HCT116 (cell line): Measurements from ENCODE around the gene SERINC5. TPM values are rescaled to one million over a fixed set of nuclear protein-coding genes. Genes with fewer than 3 reads are reported as not detected.

Experiments
- ATAC-seq: fragments of 200-7000 bp; cut with Tn5 transposase; 2 replicates; pipeline ENCODE4 v1.9.1; 2020; ENCODE audit warnings: mild to moderate bottlenecking, moderate library complexity
- BruUV-seq: library from RNA; stranded (reverse); fragments of 400-500 nt; replicated peaks from 2 replicates; lab custom pipeline; 2021; lab: Mats Ljungman, UMichigan
- CTCF ChIA-PET: fragments of 300-600 bp; sonication (Branson Sonifier 250); formaldehyde crosslinking; loops from one replicate; lab custom pipeline; 2021; ENCODE audit warnings: antibody characterized with exemption; lab: Charles Lee
- POLR2A ChIA-PET: fragments of 300-600, 350-600 bp; sonication (Branson Sonifier 250); formaldehyde crosslinking; loops from one replicate; lab custom pipeline; 2021; ENCODE audit warnings: antibody characterized with exemption; lab: Charles Lee
- RAD21 ChIA-PET, 2 experiments: fragments of 300-600 bp; sonication (Branson Sonifier 250); formaldehyde crosslinking; loops; one replicate each; lab custom pipeline; 2023; ENCODE audit warnings: low total read pairs in 2 of 2; ENCODE audit not compliant: uncharacterized antibody in 2 of 2, unreplicated experiment in 2 of 2, low non-redundant PET in 1 of 2; lab: Charles Lee
- DNase-seq: peaks from one replicate; pipeline ENCODE4 v3.0.0-alpha.2; 2010; ENCODE audit warnings: low read depth, low spot score
- H2AFZ ChIP-seq: fragments of 200-600 bp; shearing (Covaris generic), sonication (generic); 2 replicates; pipeline ENCODE4 v1.6.1; 2017; ENCODE audit warnings: low read depth, mixed run types, mixed read lengths, antibody characterized with exemption, low read length; ENCODE audit not compliant: poor library complexity, severe bottlenecking
- H3K27ac ChIP-seq: 2 replicates; pipeline ENCODE4 v1.5.1; 2012; ENCODE audit warnings: low read depth, low read length
- H3K27me3 ChIP-seq: fragments of 200-600 bp; sonication (generic); 2 replicates; pipeline ENCODE4 v1.6.1; 2016; ENCODE audit warnings: mixed run types, low read length, mixed read lengths; ENCODE audit not compliant: insufficient read depth
- H3K36me3 ChIP-seq, 2 experiments: fragments of 200-500 bp in 1 of 2; fragments of 200-600 bp in 1 of 2; sonication (Bioruptor generic) in 1 of 2; sonication (generic) in 1 of 2; 2 replicates each; pipeline versions ENCODE4 v1.5.1 to v1.6.1; 2014 to 2016; ENCODE audit warnings: low read length in 2 of 2, inconsistent platforms in 1 of 2, mixed read lengths in 1 of 2, mixed run types in 1 of 2; ENCODE audit not compliant: insufficient read depth in 2 of 2, control insufficient read depth in 1 of 2
- H3K4me1 ChIP-seq, 2 experiments: fragments of 200-600 bp in 1 of 2; sonication (generic) in 1 of 2; 2 replicates each; pipeline versions ENCODE4 v1.5.1 to v1.6.1; 2012 to 2017; ENCODE audit warnings: low read length in 2 of 2, inconsistent platforms in 1 of 2, mild to moderate bottlenecking in 1 of 2, mixed read lengths in 1 of 2, mixed run types in 1 of 2, moderate library complexity in 1 of 2; ENCODE audit not compliant: insufficient read depth in 2 of 2, control insufficient read depth in 1 of 2
- H3K4me2 ChIP-seq: fragments of 200-600 bp; sonication (generic); 2 replicates; pipeline ENCODE4 v1.6.1; 2017; ENCODE audit warnings: mixed run types, low read length, mixed read lengths
- H3K4me3 ChIP-seq, 2 experiments: fragments of 200-600 bp in 1 of 2; sonication (generic) in 1 of 2; replicated peaks in 1 of 2; 2 replicates each; pipeline ENCODE4 v1.5.1; 2011 to 2016; ENCODE audit warnings: low read length in 2 of 2, control low read depth in 1 of 2, low read depth in 1 of 2, mild to moderate bottlenecking in 1 of 2, mixed read lengths in 1 of 2, mixed run types in 1 of 2
- H3K79me2 ChIP-seq: fragments of 200-600 bp; sonication (generic); 2 replicates; pipeline ENCODE4 v1.6.1; 2017; ENCODE audit warnings: mild to moderate bottlenecking, mixed run types, low read length, moderate library complexity, mixed read lengths; ENCODE audit not compliant: insufficient read depth
- H3K9ac ChIP-seq: fragments of 200-600 bp; sonication (generic); 2 replicates; pipeline ENCODE4 v1.6.1; 2016; ENCODE audit warnings: low read length, mixed read lengths
- H3K9me2 ChIP-seq: fragments of 200-600 bp; sonication (generic), shearing (Covaris generic); 2 replicates; pipeline ENCODE4 v1.6.1; 2017; ENCODE audit warnings: mixed run types, mild to moderate bottlenecking, moderate library complexity; ENCODE audit not compliant: insufficient read depth
- H3K9me3 ChIP-seq, 2 experiments: fragments of 200-500 bp in 1 of 2; fragments of 200-600 bp in 1 of 2; sonication (Bioruptor generic) in 1 of 2; sonication (generic) in 1 of 2; 2 replicates each; pipeline ENCODE4 v1.6.1; 2014 to 2017; ENCODE audit warnings: low read length in 2 of 2, mixed read lengths in 2 of 2, inconsistent platforms in 1 of 2, low read depth in 1 of 2, mild to moderate bottlenecking in 1 of 2, mixed run types in 1 of 2, moderate library complexity in 1 of 2; ENCODE audit not compliant: control insufficient read depth in 1 of 2, insufficient read depth in 1 of 2
- H4K20me1 ChIP-seq: fragments of 200-600 bp; sonication (generic), shearing (Covaris generic); 2 replicates; pipeline ENCODE4 v1.6.1; 2017; ENCODE audit warnings: mixed run types, mild to moderate bottlenecking, moderate library complexity; ENCODE audit not compliant: insufficient read depth
- ATF3 ChIP-seq: IDR thresholded peaks from 2 replicates; pipeline ENCODE4 v1.6.1; 2012
- CEBPB ChIP-seq: IDR thresholded peaks from 2 replicates; pipeline ENCODE4 v1.6.1; 2012; ENCODE audit warnings: low read depth
- ELF1 ChIP-seq: IDR thresholded peaks from 2 replicates; pipeline ENCODE4 v1.6.1; 2012; ENCODE audit warnings: low read depth, borderline replicate concordance
- EZH2phosphoT487 ChIP-seq: fragments of 200-600 bp; IDR thresholded peaks from 2 replicates; pipeline ENCODE4 v1.6.1; 2018; ENCODE audit warnings: antibody characterized with exemption, borderline replicate concordance
- FOSL1 ChIP-seq: IDR thresholded peaks from 2 replicates; pipeline ENCODE4 v1.6.1; 2012; ENCODE audit warnings: low read depth
- JUND ChIP-seq: IDR thresholded peaks from 2 replicates; pipeline ENCODE4 v1.6.1; 2012
- POLR2A ChIP-seq: IDR thresholded peaks from 2 replicates; pipeline ENCODE4 v1.7.0; 2011; ENCODE audit warnings: borderline replicate concordance; ENCODE audit not compliant: insufficient read depth, insufficient read length; ENCODE audit errors: extremely low read depth
- POLR2AphosphoS5 ChIP-seq: IDR thresholded peaks from 2 replicates; pipeline ENCODE4 v1.6.1; 2011; ENCODE audit warnings: mild to moderate bottlenecking, low read depth, low read length, moderate library complexity
- RAD21 ChIP-seq: IDR thresholded peaks from 2 replicates; pipeline ENCODE4 v1.6.1; 2012; ENCODE audit warnings: low read depth, mild to moderate bottlenecking
- REST ChIP-seq: IDR thresholded peaks from 2 replicates; pipeline ENCODE4 v1.6.1; 2012; ENCODE audit warnings: low read depth
- SIN3A ChIP-seq: IDR thresholded peaks from 2 replicates; pipeline ENCODE4 v1.6.1; 2012; ENCODE audit warnings: low read depth
- SP1 ChIP-seq: IDR thresholded peaks from 2 replicates; pipeline ENCODE4 v1.6.1; 2012; ENCODE audit warnings: low read depth
- SRF ChIP-seq: IDR thresholded peaks from 2 replicates; pipeline ENCODE4 v1.6.1; 2012; ENCODE audit warnings: low read depth
- TCF7L2 ChIP-seq: IDR thresholded peaks from 2 replicates; pipeline ENCODE4 v1.7.0; 2011; ENCODE audit warnings: borderline replicate concordance, inconsistent platforms; ENCODE audit not compliant: insufficient read depth, insufficient read length; ENCODE audit errors: extremely low read depth
- YY1 ChIP-seq: IDR thresholded peaks from 2 replicates; pipeline ENCODE4 v1.6.1; 2011; ENCODE audit warnings: low read length, low read depth, moderate library complexity, mild to moderate bottlenecking; ENCODE audit not compliant: insufficient replicate concordance; ENCODE audit errors: extremely low read depth
- ZFX ChIP-seq: fragments of 450-650 bp; IDR thresholded peaks from 2 replicates; pipeline ENCODE4 v1.6.1; 2017
- intact Hi-C: fragments of 100-400 bp; cut with micrococcal nuclease; formaldehyde crosslinking; loops from 2 replicates; pipeline ENCODE4 v1.10.0; 2022
- total RNA-seq: library from RNA; stranded (reverse); gene quantifications from one replicate; pipeline ENCODE4 v1.2.1, GENCODE V29; 2021; ENCODE audit not compliant: unreplicated experiment
- TF ChIP-seq, protein P1 (sequence below): IDR thresholded peaks from 2 replicates; pipeline ENCODE4 v1.6.1; 2012

Gene SERINC5
- total RNA-seq, 1 experiment from 2014 or later = 39.3 TPM

DNA sequence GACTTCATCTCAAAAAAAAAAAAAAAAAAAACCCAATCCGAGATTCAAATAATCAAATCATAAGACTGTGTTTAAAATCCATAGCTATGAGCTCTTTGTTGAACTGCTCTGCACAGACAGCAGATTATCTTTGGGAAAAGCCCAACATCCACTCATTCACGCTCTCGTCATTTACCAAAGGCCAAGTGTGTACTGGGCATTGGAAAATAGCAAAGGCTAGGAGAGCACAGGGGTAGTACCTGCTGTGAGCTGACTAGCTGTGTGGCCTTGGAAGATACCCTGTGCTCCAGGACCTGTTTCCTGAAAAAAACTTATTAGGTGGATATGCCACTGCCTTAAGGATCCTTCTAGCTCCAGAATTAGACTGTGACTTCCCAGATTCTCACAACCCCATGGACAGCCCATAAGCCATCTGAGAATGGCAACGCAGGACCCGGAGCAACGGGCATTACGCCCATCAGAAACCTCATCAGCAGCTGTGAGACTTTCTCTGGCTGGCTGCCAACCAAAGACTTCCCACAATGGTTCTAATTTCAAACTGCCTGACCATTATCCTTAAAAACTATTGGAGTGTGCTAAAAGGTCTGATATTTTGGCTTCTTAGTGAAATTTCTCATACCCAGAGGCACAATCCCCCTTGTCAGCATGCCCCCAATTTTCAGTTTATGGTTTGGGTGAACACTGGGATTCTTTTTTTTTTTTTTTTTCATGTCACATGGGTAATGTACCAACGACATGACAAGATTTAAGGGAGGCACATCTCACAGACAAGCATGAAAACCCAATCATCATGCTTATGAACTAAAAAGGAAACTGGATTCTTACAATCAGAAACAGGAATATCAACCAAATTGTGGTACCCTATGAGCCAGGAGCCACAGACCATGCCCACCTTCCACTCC, 16.8 kb downstream of the SERINC5 start:
- ChIA-PET POLR2A (interaction anchor here (1.4 kb wide), 2 partner anchors 8 to 18 kb away, joined by 4 to 6 read pairs; no protein-coding TSS in a partner anchor), RAD21 (interaction anchor here in 1 of 2 experiments (1.0 kb wide), 1 partner anchor 11 kb away, joined by 6 read pairs; no protein-coding TSS in a partner anchor), CTCF (interaction anchor here (0.6 kb wide), 1 partner anchor 17 kb away, joined by 3 read pairs; no protein-coding TSS in a partner anchor)
- no peak for DNase-seq
- Histone ChIP-seq H3K9me3 (peaks cover 8 to 20% of the 10 kb centered on the region in 2 experiments; a peak in 3 of 4 replicates), H3K9ac (no peak overlapping the region), H3K27me3 (no peaks in the 10 kb centered on the region), H3K4me2 (no peak overlapping the region), H3K9me2 (no peaks in the 10 kb centered on the region), H2AFZ (no peak overlapping the region), H3K27ac (no peak overlapping the region), H3K4me1 (peaks cover 0 to 3% of the 10 kb centered on the region in 2 experiments; a peak in 2 of 4 replicates), H4K20me1 (no peaks in the 10 kb centered on the region), H3K36me3 (no peaks in the 10 kb centered on the region), H3K4me3 (no peak overlapping the region), H3K79me2 (no peaks in the 10 kb centered on the region)
- no peak for ATAC-seq
- TF ChIP-seq FOSL1 (no peak), ATF3 (no peak), SIN3A (no peak), EZH2phosphoT487 (no peak), ZFX (no peak), RAD21 (no peak), POLR2AphosphoS5 (no peak), CEBPB (no peak), REST (no peak), SP1 (no peak), TCF7L2 (no peak), ELF1 (no peak), SRF (no peak), JUND (no peak), YY1 (no peak), POLR2A (no peak)
- TF ChIP-seq, protein P1, sequence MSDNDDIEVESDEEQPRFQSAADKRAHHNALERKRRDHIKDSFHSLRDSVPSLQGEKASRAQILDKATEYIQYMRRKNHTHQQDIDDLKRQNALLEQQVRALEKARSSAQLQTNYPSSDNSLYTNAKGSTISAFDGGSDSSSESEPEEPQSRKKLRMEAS = no peak
- BruUV-seq = TSS peak; percentile 15
- intact Hi-C loops = no loop called here
